GM19025 (cell line): ENCODE data around the gene PRDM16.

Source experiments
- ATAC-seq: cut with Tn5 transposase; IDR thresholded peaks from one replicate; pipeline ENCODE4 v1.9.1; 2021; ENCODE audit warnings: mild to moderate bottlenecking, low read depth, moderate library complexity; ENCODE audit not compliant: unreplicated experiment

Gene PRDM16

DNA sequence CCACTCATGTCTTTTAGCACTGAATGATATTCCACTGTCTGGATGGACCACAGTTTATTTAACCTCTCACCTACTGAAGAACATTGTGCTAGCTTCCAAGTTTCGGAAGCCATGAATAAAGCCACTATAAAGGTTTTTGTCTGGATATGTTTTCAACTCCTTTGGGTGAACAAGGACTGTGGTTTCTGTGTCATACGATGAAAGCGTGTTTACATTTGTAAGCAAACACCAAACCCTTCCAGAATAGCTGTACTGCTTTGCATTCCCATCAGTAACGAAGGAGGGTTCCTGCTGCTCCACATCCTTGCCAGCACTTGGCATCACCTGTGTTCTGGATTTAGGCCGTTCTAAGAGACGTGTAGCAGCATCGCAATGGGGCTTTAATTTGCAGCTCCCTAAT is 374.8 kb downstream of the PRDM16 start:
- ATAC-seq = no peak

DNA sequence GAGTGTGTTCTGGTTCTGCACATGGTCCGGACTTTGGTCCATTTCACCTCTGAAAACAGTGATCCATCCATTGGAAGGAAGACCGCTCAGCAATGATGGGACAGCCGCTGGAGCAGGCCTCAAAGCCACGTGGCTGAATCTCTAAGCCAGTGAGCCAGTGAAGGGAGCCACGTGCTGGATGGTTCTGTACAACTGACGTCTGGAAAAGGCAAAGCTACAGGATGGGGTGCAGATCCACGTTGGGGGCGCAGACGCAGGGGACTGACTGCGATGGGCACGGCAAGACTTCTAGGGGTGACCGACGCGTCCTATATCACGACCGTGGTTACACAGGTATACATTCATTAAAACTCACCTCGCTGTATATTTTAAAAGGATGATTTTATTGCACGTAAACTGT is 375.3 kb downstream of the PRDM16 start:
- ATAC-seq = no peak

DNA sequence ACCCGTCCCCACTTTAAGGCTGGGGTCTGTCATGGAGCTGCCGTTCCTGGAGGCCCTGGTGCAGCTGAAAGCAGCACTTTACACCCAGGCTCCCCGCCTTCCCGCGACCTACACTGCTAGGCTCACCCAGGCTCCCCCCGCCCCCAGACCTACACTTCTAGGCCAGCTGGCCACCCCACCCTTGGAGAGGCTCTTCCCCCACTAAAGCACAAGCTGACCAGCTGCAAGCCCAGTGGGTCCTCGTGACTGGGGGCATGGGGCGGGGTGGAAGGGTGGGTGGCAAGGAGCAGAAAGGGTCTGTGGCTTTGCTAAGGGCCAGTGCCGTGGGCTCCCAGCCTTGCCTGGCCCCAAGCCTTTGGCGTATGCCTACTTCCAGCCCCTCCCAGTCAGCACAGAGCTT is 375.7 kb downstream of the PRDM16 start:
- no peak for ATAC-seq

DNA sequence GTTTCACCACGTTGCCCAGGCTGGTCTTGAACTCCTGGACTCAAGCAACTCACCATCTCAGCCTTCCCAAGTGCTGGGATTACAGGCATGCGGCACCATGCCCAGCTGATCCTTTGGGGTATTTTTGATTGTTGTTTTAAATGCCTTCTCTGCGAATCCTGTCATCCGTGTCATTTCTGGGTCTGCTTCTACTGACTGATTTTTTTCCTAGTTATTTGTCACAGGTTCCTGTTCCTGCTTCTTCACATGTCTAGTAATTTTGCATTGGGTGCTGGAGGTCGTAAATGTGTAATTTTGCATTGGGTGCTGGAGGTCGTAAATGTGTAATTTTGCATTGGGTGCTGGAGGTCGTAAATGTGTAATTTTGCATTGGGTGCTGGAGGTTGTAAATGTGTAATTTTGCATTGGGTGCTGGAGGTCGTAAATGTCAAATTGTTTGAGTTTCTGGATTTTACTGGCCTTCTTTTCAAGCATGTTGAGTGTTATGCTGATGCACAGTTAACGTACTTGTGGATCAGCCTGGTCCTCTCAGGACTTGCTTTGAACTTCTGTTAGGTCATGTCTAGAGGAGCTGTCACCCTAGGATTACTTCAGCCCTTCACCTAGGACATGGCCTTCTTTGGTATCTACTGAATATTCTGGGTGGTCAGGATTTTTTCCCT is 381.3 kb downstream of the PRDM16 start:
- no peak for ATAC-seq

DNA sequence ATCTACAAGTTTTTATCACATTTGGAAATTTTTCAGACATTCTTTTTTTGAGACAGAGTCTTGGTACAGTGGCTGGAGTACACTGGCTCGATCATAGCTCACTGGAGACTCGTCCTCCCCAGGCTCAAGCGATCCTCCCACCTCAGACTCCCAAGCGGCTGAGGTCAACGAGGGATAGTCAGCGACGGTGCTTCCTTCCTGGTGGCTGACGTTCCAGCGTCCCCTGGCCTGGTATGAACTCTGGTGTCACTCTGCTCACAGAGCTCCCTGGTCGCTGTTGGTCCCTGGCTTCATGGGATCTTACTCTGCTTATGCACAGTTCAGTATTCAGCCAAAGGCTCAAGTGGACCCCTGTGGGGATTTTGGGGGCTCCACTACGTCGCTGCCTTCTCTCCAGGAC is 382.0 kb downstream of the PRDM16 start:
- no peak for ATAC-seq

DNA sequence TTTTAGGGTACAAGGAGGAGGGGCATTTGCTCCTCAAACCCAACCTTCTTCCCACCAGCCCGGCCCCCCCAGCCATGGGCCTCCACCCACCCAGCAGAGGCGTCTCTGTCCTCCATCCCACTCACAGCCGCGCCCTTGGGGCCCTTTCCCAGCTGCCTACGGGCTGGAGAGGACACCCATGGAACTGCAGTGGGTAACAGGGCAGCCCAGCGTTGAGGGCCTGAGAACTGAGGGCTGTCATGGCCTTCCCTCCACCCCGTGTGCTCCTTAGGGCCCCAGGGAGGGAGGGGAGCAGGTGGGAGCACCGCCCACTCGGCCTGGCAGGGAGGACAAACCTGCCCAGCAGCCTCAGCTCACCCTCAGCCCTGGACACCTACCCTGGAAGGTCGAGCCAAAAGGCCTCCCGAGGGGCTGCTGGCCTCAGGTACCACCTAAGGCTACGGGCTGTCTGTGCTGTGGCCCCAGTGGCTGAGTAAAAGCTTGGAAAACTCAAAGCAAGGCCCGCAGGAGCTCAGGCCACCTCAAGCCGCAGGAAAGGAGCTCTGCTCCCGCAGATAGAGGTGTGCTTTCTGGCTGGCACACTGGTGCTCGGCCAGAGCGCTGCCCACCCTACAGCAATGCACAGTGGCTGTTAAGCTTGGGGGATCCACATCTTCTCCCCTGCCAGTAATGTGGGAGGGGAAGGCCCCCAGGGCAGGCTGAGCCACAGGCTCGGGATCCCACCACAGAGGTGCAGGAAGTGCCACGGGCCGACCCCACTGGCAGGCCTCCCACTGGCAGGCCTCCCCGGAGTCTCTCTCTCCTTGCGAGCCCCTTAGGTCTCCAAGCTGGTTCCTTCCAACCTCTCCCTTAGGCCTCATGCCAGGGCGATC is 383.2 kb downstream of the PRDM16 start:
- ATAC-seq = no peak

DNA sequence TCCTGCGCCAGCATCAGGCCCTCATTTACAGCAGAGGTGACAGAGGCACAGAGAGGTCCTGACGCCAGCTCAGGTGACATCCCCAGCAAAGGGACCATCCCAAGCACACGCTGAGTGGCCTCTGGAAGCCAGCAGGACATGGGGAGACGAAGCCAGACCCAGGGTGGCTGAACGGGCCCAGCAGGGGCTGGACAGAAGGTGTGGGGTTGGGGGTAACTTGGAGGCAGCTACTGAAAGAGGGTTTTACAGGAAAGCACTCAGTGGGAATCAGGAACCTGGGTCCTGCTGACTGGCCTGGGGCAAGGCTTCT is 383.8 kb downstream of the PRDM16 start:
- ATAC-seq = no peak

DNA sequence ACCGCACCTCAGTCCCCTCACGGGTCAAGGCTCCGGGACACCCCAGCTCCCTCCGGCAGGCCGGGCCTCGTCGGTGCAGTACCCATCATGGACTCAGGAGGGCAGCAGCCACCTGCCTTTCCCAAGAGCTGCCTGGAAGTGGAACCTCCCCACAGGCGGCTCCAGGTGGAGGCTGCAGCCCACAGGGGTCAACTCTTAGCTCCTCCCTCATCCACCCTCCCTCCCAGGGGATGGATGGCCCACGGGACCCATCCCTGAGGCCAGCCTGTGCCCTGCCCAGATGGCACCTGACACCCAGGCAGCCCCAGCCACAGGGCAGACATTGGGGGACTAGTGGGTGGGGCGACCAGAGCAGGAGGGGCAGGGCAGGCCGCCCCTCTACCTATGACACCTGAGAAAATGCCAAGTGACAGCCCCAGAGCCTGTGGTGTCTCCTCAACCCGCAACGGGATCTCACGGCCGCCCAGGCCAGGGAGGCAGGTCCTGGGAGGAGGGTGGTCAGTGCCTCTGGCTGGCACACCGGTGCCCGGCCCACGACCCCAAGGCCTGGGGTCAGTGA is 384.3 kb downstream of the PRDM16 start:
- ATAC-seq = no peak

DNA sequence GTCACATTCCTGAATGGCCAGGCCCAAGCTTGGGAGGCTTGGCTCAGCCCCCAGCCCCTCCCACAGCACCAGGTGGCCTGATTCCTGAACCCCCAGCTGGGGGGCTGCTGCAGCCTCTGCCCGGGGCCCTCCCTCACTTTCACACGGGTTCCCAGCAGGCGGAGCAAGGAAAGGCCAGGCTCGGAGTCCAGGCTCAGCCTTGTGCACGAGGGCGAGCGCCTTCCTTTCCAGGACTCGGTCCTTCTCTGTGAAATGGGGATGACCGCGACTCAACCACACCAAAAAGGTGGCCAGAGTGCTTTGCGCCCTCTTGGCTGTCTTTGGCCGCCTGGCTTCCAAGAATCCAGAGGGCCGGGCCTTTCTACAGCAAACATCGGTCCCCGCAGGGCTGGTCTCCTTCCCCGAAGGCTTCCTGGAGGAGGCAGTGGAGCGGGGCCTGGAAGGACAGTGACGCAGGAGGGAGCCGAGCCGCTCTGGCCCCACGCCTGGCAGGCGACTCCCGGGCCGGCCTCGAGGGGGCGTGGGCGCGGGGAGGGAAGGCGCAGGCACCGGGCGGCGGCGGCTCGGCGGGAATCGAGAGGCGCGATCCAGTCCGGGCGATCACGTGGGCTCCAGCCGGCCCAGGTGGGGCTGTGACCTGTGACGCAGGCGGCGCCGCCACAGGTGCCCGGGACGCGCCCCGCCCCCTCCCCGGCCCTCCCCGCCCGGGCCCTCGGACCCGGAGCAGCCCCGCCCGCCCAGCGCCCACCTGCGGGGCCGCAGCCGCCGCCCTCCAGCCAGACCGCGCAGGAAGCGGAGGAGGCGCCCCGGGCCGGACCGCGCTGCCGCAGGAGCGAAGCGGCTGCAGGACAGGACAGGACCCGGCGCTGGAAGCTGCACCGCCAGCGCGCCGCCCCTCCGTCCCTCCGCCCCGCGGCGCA is 385.1 kb downstream of the PRDM16 start, which contains the start of gene ARHGEF16:
Gene ARHGEF16 (plus strand): TSS at position 775 of the 920 bp plus-strand sequence. CDS start 8,420 bp downstream, outside the sequence.
- no peak for ATAC-seq

DNA sequence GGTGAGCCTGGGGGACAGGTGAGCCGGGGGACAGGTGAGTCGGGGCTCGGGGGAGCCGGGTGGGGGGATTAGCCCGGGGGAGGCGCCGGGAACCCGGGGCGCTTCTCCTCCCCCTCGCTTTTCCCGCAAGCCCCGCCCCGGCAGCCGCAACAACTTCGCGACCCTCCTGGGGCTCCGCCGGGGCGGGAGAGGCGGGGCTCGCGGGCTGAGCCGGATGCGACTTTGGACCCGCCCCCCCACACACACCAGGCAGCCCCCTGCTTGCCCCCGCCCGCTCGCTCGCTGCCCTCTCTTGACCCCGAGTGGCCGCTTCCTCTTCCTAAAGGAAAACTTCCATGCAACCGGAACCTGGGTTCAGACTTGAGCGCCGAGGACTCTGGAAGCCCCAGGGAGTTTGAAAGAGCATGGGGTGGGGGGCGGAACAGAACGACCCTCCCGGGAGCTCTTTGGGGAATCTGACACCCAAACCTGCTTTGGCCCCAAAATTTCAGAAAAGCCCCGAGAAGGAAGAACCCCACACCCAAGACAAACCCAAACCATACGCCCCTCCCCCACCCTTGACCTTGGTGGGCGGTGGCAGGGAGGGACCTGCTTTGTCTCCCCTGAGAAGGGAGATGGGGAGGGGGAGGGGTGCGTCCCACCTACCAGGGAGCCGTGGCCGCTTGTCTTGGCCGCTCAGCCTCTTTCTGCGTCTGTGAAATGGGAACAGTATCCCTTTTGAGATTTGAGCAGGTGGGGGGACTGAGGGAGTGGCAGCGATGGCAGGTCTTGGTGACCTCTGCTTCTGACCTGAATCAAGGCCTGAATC is 386.0 kb downstream of the PRDM16 start:
- no peak for ATAC-seq

DNA sequence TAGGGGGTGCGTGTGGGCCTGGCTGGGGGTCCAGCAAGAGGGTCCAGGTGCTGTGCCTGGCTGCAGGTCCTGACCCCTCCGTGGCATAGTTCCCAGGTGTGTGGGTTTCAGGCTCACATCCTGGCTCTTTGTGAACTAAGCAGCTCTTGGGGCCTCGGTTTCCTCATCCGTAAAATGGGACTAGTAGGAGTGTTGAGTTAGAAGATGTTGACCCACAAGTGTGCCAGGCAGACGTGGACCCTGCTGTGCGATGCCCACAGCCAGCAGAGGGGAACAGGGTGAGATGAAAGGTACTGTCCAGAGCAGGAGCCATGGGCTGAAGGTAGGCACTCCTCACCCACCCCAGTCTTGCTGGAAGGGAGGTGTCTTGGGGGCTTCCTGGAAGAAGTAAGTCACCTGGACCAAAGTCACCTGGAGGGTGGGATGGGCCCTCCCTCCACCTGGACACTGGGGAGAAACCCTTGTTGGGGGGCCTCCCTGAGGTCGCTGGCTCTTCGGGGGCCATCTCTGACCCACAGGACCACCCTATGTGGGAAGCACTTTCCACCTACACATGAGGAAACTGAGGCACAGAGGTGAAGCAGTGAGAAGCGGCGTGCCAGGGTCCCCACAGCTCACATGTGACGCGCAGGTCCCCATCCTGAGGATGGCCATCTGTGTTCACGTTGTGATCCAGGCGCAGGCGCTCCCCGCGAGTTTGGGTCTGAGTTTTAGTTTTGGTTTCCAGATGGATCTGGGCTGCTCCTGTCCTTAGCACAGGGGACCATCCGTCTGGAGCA is 386.9 kb downstream of the PRDM16 start:
- ATAC-seq = no peak

DNA sequence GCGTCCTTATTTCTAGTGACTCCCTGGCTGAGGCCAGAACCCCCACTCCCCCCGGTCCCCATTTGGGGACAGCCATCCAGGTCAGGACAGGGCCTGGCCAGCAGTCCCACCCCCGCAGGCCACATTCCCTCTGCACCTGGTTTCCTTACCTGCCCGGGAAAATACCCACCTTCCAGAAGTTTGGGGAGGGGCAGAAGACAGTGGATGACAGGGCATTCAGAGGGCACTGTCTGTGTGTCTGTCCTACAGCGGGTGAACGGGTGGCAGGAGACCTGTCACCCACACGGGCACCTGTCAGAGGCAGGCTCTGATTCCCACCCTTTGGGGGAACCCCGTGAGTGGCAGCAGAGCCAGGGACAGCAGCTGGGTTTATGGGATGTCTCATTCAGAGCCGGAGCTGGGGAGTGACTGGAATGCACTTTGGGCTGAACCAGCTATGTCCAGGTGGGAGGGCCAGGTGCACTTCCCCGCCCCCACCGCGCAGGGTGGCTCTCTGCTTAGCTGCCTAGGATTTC is 387.5 kb downstream of the PRDM16 start:
- ATAC-seq = no peak

DNA sequence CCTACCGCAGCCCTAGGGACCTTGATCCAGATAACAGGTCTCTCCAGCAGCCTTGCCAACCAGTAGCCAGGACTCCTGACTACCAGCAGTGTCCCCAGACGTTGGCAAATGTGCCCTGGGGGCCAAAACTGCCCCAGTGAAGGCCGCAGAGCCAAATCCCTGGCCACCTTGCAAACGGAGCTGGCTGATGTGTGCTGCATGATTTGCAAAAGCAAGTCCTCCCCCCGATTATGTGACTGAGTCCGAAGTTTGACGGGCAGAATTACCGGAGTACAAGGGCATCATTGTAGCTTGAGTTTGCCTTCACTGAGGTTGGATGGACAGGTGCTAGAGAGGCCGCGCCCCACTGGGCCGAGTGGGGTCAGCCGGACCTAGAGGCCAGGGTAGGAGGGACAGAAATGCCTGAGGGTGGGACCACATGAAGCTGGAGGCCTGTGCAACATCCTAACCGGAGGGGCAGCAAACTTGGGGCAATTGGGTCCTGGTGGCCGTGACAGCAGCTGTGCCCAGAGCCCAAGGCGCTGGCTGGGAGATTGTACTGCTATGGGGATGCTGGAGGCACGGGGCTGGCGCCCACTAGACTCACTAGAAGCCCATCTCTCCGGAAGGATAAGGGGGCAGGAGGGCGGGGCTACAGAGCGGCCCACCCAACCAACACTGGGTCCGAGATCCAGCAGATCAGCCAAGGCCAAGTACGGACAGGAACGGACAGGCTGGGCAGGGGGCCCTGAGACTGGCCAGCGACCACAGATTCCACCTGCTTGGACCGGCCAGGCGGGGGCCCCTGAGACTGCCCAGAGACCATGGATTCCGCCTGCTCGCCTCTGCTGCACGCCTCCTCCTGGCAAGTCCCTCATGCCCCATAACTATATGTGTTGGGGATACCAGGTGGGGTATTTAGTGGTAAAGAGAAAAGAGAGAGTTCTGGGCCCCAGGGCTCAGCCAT is 388.2 kb downstream of the PRDM16 start:
- no peak for ATAC-seq

DNA sequence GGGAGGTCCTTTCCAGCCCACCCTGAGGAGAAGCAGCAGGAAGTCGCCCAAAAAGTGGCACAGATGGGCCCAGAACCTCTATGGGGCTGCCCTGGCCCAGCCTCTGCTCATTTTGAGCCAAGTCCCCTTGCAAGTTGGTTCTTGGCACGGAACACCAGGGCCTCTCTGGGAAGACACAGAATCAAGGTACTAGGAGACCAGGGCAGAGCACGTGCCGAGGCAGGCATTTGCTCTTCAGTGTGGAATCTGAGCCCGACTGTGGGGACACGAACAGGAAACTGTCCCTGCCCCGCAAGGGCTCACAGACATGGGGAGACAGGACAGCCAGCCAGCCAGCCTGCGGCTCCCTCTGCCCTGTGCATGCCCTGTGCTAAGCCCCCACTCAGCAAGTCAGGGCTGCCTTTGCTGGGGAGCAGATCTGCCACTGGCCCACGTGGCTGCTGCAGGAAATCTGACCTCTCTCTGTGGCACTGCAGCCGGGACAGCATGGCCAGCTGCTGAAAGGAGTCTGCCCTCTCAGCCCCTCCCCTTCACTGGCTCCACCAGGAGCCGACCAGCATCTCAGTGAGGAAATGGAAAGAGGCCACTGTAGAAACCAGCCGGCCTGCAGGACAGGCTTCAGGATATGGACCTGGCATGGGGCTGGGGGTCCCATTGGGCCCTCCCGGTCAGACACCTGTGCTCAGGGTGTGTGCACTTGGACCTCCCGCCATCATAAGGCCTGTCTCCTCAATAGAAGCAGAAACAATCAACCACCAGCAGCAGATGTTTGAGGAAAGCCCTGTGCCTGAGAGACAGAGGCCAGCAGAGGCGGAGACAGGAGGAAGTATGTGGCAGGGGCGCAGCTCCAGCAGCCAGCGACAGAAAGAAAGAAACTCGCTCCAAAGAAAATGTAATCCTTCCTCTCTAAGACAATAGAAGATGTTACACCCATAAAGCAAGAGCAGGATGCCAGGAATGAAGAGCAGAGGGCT is 389.2 kb downstream of the PRDM16 start:
- ATAC-seq = no peak

DNA sequence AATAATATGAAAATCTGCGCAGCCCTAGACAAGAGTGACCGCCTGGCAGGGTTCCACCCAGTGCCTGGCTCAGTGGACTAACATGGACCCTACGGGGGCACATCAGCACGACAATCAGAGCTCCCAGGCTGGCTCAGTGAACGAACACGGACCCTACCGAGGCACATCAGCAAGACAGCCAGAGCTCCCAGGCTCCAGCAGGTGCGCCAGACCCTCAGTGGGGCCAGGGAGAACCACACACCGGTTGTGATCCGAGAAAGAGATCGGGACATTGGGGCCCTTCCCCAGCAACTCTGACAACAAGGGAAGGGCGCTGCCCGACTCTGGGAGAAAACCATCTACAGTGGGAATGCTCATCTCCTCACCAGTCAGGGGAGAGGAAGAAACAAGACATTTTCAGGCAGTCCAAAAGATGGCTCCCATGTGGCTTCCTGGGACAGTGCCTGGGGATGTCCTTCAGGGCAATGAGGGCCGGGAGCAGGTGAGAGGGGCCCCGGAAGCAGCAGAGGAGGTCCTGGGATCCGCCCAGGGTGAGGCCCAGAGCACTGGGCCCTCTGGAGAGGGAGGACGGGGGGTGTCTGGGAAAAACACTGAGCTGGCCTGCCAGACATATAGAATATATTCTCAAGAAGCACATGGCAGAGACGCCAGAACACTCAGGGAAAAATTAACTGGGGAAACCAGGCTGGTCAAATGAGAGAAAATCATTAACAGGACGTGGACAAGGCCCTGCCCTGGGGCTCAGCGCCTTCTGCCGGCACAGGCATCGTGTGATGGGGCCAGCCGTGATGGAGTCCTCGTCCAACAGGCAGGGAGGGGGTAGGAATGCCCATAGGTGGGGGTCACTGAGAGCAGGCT is 390.3 kb downstream of the PRDM16 start:
- no peak for ATAC-seq
